Activated CD8-positive, alpha-beta memory T cell treated with anti-CD3 and anti-CD28 coated beads for 1 hour (primary cell): ENCODE measurements around the gene SLC25A21.
"Not testable (repeated sequence)": the region's sequence is repeated elsewhere in the genome, so short reads cannot be mapped to it uniquely, and the experiment has no call there.

Source experiments
- DNase-seq, 2 donors: peaks; one replicate each; pipeline ENCODE4 v3.0.0-alpha.2; 2020; ENCODE audit warnings: low read depth in 1 of 2; ENCODE audit errors: extremely low read depth in 1 of 2

SLC25A21 gene

DNA sequence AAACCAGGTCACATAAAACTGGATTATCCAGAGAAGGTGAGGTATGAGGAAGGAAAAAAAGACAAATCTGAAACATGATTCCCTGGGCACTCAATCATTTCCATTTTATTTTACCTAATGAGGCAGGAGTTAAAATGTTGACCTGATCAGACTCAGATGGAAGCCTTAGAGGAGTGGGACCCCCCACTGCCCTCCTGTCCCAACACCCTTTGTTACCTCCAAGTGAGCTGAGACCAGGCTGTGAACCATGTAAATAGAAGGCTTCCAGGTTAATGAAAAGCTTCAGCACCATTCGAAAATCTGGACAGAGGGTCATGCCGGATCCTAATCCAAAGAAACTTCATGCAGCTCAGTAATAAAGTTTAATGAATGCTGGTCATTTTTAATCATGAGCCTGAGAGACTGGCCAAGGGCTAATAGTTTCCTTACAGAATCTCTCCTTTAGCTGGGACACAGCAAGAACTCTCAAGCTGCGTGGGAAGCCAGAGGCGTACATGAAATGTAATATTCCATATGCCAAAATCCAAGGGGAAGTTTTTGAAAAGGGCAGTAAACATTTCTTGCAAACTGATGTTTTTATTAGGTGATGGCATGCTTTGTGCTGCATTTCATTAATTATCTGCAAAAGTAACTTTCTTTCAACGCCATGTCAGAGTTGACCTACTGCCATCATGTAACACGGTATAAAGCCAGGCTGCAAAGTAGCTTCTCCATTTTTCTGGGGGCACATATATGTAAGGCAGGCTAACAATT lies 327.8 kb downstream of the SLC25A21 start:
- no peak for DNase-seq

DNA sequence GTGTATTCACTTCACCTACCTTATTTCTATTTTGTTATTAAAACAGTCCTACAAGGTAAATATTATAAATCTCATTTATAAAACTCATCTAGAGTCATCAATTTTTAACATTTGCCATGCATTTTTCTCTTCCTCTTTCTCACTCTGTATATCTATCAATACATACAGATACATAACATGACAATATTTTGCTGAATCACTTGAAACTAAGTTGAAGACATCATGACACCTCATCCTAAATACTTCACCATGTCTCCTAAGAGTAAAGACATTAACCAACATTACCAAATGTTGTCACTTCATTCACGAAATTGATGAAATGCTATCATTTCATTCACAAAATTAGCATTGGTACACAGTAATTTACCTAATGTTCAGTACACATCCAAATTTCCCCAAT lies 329.0 kb downstream of the SLC25A21 start:
- no peak for DNase-seq

DNA sequence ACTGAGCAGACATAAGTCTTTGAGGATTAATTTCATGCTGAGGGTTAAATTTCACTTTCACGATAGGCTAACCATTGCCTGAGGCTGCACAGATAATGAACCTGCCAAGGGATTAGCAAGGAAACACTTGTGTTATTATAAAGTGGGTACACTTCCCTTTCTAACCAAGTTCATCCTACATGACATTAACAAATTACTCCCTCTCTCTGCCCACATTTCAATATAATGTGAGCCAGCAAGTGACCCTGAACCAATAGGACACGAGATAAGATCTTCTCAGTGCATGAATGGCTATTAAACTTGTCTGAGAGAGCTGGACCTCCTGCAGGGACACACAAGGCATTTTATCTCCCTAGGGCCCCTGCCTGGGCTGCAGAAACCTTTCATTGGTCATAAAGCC lies 337.3 kb downstream of the SLC25A21 start:
- no peak for DNase-seq

DNA sequence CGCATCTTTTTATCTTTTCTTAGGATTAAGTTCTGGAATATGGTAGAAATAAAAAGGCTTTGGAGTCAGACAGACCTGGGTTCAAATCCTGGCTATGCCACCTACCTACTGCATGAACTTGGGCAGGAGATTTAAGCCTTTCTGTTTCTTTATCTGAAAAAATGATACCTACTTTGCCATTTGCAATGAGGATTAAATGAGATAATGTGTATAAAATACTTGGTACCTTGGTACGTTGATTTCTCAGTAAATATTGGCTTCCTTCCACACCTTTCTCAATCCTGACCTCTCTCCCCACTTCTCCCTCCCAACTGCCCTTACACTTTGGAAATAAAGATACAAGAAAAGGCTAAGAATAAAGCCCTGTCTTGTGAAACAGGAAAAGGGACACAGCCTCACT lies 338.1 kb downstream of the SLC25A21 start:
- DNase-seq, result no peak

DNA sequence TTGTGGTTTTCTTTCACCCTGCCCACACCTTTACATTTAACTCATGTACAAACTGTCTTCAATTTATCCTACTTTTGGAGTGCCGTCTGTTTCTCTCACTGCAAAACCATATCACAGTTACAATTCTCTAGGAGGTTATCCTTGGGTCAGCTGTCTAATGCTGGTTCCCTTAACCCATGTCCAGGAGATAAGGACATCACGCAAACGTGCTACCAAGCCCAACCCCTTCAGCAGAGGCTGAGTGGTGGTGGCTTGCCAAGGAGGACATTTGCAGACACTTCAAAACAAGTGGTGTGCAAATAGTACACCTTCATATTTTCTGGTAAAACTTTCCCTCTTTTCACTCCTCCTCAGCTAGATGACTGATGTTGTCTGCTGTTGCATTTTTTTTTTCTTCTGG lies 342.9 kb downstream of the SLC25A21 start:
- DNase-seq, result no peak

DNA sequence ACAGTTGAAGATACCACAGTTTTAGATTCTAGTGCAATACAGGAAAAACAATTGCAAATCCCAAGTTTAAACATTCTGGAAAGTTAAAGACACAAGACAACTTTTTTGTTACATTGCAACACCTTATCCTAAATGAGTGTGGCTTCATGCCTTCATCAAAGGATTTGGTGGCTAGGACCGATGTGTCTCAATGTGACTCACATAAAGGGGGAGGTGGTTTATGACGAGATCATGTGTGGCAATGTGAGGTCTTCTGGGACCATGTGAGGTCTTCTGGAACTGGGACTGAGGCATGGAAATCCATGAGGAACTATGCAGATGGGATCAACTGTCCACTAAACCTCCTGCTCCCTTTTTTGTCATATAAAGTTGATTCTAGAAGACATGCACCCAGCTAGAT lies 344.5 kb downstream of the SLC25A21 start:
- no peak for DNase-seq

DNA sequence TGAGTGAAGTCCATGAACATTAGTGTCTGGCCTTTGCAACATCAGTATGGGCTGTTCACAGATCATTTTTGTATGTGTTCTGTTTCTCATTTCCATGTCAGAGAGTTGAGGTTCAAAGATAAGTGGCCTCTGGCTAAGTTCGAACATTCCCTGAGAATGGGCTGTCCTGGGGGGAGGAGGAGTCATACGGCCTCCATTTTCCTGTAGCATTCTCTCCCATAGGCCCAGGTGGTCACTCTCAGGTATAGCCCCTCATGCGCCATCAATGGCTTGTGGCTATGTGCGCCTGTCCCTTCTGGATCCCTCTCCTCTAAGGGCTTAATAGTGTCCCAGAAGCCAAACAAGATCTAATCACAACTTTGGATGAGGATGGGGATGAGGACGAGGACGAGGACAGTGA lies 345.8 kb downstream of the SLC25A21 start:
- no peak for DNase-seq

DNA sequence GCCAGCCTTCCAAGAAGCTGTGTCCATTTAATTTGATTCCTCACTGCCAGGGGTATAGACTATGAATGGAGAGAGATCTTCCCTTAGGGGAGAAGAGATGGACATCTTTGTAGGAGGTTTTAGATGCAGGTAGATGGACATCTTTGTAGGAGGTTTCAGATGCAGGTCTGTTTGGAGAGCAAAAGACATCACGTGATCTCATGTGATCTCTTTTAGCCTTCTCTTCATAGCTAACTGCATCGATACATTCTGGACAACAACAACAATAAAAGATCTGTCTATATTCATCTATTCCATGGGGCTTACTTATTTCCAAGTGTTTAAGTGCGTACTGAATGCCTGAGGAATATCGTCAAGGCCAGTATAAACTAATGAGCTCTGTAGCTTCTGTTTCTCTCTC lies 347.6 kb downstream of the SLC25A21 start:
- DNase-seq, result no peak

DNA sequence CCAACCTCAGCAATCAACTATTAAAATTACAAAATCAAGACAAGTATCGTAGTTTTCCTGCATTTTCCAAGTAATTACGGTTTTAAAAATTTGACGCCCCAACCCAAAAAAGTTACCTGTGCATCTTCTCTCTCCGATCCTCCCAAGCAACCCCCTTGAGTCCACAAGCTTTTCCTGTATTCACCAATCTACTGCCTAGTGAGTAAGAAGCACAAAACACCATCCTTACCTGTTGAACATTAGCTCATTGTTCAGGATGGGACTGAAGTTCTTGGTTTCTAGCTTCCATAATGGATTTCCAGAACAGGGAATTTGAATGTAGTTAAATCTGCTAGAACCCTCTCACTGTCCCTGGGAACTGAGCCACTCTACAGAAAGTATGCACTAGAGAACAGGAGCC lies 348.8 kb downstream of the SLC25A21 start:
- DNase-seq, result no peak

DNA sequence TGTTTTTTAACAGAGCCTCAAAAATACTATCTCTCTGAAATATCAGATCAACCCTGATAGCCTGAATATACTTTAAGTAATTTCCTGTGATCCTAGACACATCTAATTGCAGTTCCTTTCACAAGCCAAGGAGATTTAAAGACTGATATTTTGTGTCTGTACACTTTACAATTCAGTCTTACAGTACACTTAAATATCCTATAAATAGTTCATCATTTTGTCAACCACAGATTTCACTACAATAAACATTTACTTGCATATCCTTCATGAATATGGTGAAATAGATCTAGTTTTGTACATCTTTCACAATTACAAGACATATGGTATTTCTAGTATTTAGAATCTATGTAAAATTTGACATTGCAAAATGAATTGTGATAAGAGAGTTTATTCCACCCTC lies 349.7 kb downstream of the SLC25A21 start:
- no peak for DNase-seq

DNA sequence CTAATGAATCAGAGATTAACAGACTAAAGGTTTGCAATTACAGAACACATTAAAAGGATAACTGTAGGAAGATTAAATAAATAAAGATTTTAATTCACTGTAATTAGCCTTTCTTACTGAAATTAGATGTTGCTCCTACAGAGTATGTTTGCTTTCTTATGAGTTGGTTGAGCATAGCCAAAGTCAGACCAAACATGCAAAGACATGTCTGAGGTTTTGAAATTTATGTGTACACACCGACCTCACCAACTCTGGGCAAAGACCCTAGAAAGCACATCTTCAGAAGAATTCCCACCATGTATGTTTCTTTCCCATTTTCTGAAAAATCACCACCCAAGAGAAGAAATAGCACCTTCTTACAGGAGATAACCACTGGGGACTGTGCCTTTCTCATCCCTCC lies 351.5 kb downstream of the SLC25A21 start:
- no peak for DNase-seq

DNA sequence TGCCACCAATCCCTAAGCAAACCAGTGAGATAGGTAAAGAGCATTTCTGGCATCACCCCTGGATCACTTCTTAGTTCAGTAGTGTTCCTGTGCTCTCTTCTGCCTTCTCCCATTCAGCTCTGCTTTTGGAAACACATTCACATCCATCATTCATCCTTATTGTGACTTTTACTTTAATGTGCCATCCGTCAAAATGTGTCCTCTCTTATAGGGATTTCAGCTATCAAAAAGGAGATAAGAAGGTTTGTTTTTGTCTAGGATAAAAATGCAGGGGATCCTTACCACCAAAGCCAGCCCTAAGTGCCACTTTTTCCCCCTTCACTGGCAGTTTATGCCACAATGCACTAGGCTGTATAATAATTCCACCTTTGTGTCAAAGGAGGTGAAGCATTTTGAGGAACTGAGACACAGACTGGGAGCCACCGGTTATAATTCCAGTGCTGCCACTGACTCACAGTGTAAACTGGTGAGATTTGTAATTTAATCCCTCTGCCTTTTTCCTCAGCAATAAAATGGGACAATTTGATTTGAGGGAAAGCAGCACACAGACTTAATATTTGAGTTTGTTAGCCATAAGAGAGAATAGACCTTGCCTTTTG lies 352.2 kb downstream of the SLC25A21 start:
- no peak for DNase-seq

DNA sequence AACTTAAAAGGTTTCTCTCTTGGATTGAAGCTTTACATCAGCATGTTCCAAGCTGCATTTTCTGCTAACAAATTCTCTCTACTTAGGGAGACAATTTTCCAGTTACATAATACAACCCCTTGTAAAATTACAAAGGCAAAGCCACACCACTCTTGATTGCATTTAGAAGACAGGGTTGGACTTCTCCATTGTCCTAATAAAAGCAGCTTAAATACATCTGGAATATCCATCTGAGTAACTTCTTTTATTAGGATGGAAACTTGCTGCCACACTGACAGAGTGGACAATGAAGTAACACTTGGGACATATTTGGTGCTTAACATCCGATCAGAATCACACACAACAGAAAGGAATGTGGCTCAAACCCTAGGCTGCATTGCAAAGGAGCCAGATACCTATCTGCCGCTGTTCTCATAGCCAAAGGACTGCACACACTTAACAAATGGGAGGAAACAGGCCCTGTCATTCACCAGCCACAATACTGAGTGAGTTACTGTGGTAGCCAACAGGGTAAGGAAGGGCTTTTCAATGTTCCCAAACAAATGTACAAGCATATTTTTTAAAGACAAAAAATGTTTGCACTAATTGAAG lies 353.5 kb downstream of the SLC25A21 start:
- DNase-seq, result no peak

DNA sequence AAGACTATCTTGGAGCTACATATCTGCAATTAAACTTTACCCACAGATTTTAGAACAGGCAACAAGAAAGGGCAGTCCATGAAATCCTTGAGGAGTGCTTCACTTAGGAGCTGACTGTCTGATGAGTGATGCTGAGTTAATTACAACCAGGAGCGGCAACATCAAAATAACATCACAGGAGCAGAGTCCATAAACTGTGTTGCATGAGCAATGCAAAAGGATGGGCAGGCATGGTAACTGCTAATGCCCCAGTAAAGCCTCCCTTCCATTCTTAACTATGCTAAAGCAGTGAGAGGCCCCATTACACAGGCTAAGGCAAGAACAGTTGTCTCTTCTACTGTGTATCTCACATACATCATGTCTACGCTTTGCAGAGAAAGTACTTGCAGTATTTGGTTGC lies 354.2 kb downstream of the SLC25A21 start:
- DNase-seq, result no peak

DNA sequence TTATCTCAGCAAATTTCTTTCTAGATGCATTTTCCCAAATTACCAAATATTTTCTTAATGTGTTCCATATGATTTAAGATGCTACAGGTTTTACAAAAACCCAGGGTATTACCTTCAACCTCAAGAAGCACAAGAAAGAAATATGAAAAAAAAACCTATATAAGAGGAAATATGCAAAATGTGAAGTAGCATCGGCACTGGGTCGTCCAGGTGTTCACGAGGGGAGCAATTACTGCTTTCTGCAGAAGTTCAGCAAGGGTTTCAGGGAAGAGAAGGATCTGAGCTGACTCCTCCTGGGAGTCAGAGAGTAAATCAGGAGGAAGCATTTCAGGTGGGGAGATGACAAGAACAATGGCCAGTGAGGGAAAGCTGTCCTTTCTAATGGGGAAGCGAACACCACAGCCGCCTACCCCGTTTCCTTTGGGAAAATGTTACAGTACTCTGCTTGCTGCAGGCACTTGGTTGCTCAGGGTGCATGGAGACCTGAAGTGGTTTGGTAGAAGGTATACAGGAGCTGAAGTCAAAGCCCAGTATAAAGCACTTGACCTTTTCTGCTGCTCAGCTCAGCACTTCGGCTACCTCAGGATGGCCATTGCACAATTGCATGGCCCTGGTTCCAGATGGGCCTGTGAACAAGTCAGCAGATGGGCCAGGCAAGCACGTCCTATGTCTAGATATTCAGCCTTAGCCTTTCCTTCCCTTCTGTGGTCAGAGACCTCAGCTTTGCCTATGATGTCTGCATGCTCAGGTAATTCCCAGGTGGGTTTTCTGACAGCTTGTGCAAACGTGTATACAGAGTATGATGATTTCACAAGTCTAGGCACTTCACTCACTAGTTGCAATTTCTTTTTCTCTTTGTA lies 355.1 kb downstream of the SLC25A21 start:
- DNase-seq, result no peak

DNA sequence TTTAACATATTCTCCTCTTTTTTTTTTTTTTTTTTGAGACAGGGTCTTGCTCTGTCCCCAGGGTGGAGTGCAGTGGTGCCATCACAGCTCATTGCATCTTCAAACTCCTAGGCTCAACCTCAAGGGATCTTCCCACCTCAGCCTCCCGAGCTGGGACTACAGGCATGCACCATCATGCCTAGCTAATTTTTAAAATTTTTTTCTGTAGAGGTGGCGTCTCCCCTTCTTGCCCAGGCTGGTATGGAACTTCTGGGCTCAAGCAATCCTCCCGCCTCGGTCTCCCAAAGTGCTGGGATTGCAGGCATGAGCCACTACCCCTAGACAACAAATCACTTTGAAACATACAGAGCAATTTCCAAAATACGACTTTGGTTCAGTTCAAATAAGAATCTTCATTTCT lies 355.9 kb downstream of the SLC25A21 start:
- no peak for DNase-seq

DNA sequence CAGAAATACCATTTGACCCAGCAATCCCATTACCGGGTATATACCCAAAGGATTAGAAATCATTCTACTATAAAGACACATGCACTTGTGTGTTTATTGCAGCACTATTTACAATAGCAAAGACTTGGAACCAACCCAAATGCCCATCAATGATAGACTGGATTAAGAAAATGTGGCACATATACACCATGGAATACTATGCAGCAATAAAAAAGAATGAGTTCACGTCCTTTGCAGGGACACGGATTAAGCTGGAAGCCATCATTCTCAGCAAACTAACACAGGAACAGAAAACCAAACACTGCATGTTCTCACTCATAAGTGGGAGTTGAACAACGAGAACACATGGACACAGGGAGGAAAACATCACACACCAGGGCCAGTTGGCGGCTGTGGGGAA lies 357.6 kb downstream of the SLC25A21 start:
- DNase-seq, result not testable (repeated sequence)

DNA sequence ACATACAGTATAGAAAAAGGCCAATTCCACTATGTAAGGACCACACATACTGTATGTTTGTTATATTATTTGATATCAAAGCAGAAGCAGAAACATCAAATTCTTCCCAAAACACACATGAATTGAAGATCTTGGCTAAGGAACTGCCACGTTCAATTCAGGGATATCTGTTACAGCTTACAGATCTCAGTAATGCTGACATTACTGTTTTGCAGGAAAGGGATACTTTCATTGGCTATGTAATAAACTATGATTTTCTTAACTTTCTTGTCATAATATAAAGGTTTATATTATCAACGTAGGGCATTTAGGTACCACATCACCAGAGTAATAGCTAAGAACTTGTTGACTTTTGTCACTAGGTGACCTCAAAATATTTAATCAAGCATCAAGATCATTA lies 362.2 kb downstream of the SLC25A21 start:
- no peak for DNase-seq

DNA sequence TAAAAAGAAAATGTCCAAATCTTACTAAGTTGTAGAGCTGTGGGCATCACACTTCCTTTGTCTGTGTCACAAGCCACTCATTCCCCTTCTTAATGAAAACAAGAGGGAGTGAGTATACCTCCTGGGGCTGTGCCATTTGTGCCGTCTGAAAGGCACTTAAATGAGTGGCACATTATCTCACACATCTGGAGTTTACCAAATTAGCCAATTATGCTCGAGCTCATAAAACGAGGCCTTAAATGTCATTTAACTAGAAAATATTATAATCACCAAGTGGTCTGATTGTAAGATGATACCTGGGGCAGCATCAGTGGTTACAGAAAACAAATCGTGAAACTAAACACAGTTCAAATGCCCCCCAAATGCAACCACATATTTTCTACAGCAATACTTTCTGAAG lies 364.7 kb downstream of the SLC25A21 start:
- no peak for DNase-seq

DNA sequence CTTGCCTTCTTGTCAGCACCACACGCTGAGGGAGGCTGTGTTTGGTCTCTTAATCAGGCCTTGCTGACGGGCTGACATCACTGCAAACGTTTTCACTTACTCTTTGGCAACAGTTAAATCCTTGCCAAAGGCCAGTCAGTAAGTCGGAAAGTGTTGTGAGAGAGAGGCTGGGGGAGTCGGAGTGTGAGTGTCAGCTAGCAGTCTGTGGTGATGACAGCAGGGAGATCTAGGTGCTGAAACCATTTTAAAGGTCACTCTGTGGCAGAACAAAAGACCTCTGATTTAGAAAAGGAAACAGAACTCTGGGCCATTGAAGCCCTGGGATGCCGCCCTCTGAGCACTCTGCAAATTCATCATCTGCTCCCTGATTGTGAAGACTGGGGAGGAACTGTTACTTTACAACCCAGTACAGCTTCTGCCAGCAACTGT lies 367.3 kb downstream of the SLC25A21 start:
- no peak for DNase-seq

DNA sequence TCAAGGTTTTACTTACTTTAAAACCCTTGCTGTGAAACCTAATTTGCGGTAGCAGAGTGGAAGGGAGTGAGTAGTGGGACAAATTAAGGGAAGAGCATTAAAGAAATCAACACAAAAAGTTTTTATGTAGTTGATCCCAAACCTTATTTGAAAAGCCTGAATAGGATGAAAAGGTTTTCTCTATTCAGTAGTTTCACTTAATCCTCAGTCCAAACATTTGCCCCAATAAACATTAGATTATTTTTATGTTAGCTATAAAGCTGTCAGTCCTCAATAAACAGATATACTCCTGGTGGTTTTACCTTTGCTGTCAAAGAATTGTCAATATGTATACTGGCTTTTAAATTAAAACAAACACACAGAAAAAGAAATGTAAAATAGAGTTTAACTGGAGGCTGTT lies 374.8 kb downstream of the SLC25A21 start:
- no peak for DNase-seq

DNA sequence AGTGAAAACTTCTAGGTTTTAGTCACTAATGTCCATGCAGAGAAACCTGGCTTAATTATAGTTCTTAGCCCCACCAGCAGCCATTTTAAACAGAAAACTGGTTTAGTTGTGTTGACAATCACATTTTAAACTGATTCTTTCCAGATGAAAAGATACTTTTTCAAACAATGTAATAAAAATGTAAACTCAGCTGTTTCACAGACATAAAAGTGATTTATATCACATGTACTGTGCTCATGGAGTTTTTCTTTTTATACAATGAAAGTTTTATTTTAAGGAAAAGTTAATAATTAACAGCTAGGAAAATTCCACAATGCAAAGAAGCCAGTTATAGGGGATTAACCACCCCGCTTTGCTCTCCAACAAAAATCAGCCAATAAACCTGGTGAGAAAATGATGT lies 381.0 kb downstream of the SLC25A21 start:
- no peak for DNase-seq
